Panc1 (cell line): Measurements from ENCODE around the gene URGCP. TPM values are rescaled to one million over a fixed set of nuclear protein-coding genes. Genes with fewer than 3 reads are reported as not detected.

ENCODE experiments used
- ATAC-seq: fragments of 200-7000 bp; cut with Tn5 transposase; 2 replicates; pipeline ENCODE4 v1.9.1; 2020; ENCODE audit warnings: mild to moderate bottlenecking, moderate library complexity
- BruUV-seq: library from RNA; stranded (reverse); fragments of 400-500 nt; replicated peaks from 2 replicates; lab custom pipeline; 2021; lab: Mats Ljungman, UMichigan
- CTCF ChIA-PET: fragments of 300-600 bp; sonication (Branson Sonifier 250); formaldehyde crosslinking; loops from one replicate; lab custom pipeline; 2022; ENCODE audit warnings: antibody characterized with exemption; lab: Charles Lee
- POLR2A ChIA-PET: fragments of 300-600 bp; sonication (Branson Sonifier 250); formaldehyde crosslinking; loops from one replicate; lab custom pipeline; 2022; ENCODE audit warnings: antibody characterized with exemption; lab: Charles Lee
- DNase-seq: peaks from one replicate; pipeline ENCODE4 v3.0.0-alpha.2; 2010; ENCODE audit warnings: low read depth, low spot score
- H3K27ac ChIP-seq: 2 replicates; pipeline ENCODE4 v1.5.1; 2011; ENCODE audit warnings: mild to moderate bottlenecking, low read length, inconsistent platforms
- H3K27me3 ChIP-seq: fragments of 200-500 bp; sonication (Bioruptor generic); 2 replicates; pipeline ENCODE4 v1.6.0; 2014; ENCODE audit warnings: low read length, inconsistent platforms; ENCODE audit not compliant: control insufficient read depth, insufficient read depth
- H3K36me3 ChIP-seq: fragments of 200-500 bp; sonication (Bioruptor generic); 2 replicates; pipeline ENCODE4 v1.5.1; 2014; ENCODE audit warnings: inconsistent platforms, mild to moderate bottlenecking, low read length, moderate library complexity; ENCODE audit not compliant: control insufficient read depth, insufficient read depth
- H3K4me1 ChIP-seq: 2 replicates; pipeline ENCODE4 v1.5.1; 2011; ENCODE audit warnings: inconsistent platforms, mild to moderate bottlenecking, low read length, moderate library complexity; ENCODE audit not compliant: control insufficient read depth, insufficient read depth
- H3K4me3 ChIP-seq, 2 experiments: 2 replicates each; pipeline ENCODE4 v1.5.1; 2011 to 2012; ENCODE audit warnings: low read depth in 2 of 2, low read length in 2 of 2, mild to moderate bottlenecking in 2 of 2, inconsistent platforms in 1 of 2, moderate library complexity in 1 of 2
- H3K9me3 ChIP-seq: fragments of 200-500 bp; sonication (Bioruptor generic); 2 replicates; pipeline ENCODE4 v1.5.1; 2014; ENCODE audit warnings: low read depth, mild to moderate bottlenecking, inconsistent platforms, low read length, moderate library complexity; ENCODE audit not compliant: control insufficient read depth, insufficient read depth
- CTCF ChIP-seq: fragments of 450-650 bp; IDR thresholded peaks from 2 replicates; pipeline ENCODE4 v1.5.1; 2017; ENCODE audit warnings: mild to moderate bottlenecking
- POLR2AphosphoS5 ChIP-seq: IDR thresholded peaks from 2 replicates; pipeline ENCODE4 v1.6.1; 2012; ENCODE audit warnings: mild to moderate bottlenecking, low read depth, low read length, moderate library complexity
- REST ChIP-seq, 2 experiments: IDR thresholded peaks; 2 replicates each; pipeline ENCODE4 v1.6.1; 2011 to 2012; ENCODE audit warnings: low read depth in 2 of 2, control low read depth in 1 of 2, low read length in 1 of 2, mild to moderate bottlenecking in 1 of 2, moderate library complexity in 1 of 2; ENCODE audit not compliant: insufficient read depth in 1 of 2
- SIN3A ChIP-seq: IDR thresholded peaks from 2 replicates; pipeline ENCODE4 v1.6.1; 2012; ENCODE audit warnings: low read depth, mild to moderate bottlenecking, low read length, moderate library complexity, borderline replicate concordance; ENCODE audit not compliant: insufficient read depth
- TCF7L2 ChIP-seq: IDR thresholded peaks from 2 replicates; pipeline ENCODE4 v1.6.1; 2011; ENCODE audit warnings: mild to moderate bottlenecking, low read depth, low read length, inconsistent platforms
- in situ Hi-C: cut with HindIII; loops from 2 replicates; pipeline ENCODE4 v1.10.0; 2016; ENCODE audit warnings: low sequenced_read_pairs, low pct_unique_long_range_greater_than_20kb
- intact Hi-C: fragments of 100-400 bp; cut with micrococcal nuclease; formaldehyde crosslinking; loops from one replicate; pipeline ENCODE4 v1.10.0; 2022; ENCODE audit not compliant: unreplicated experiment
- total RNA-seq: library from RNA; stranded (reverse); gene quantifications from one replicate; pipeline ENCODE4 v1.2.1, GENCODE V29; 2021; ENCODE audit not compliant: unreplicated experiment

URGCP gene
- total RNA-seq, 1 experiment from 2014 or later = 34.3 TPM

- Histone ChIP-seq H3K27ac (no peak overlapping the region), H3K4me1 (no peaks in the 10 kb centered on the region), H3K27me3 (no peaks in the 10 kb centered on the region), H3K36me3 (no peaks in the 10 kb centered on the region), H3K9me3 (no peaks in the 10 kb centered on the region), H3K4me3 (no peak overlapping the region)
- DNase-seq (no peak), ATAC-seq (no peak)
- no TSS peak for BruUV-seq
- ChIA-PET CTCF (no interaction called here), POLR2A (no interaction called here)
- in situ Hi-C loops (no loop called here), intact Hi-C loops (no loop called here)
- no peak for TF ChIP-seq CTCF
- TF ChIP-seq SIN3A = no peak
- TF ChIP-seq POLR2AphosphoS5 = no peak
- no peak for TF ChIP-seq REST (IDR thresholded peaks at IDR 0.05; ENCODE audit: insufficient read depth in 1 of 2, low read depth in 2 of 2, low read length in 1 of 2)
- TF ChIP-seq TCF7L2 = no peak
Measured at GRCh38 chr7:43895847-43896415, 10.5 kb downstream of the URGCP start.

GRCh38 chr7:43891069-43891955 is 15.1 kb downstream of the URGCP start:
- no peaks in the 10 kb centered on the region for H3K9me3 ChIP-seq
- in situ Hi-C loops (no loop called here), intact Hi-C loops (no loop called here)
- no peaks in the 10 kb centered on the region for H3K4me1 ChIP-seq
- DNase-seq (no peak), ATAC-seq (no peak)
- H3K36me3 ChIP-seq = no peaks in the 10 kb centered on the region; the same call in 1 of the 2 replicates
- ChIA-PET POLR2A (interaction anchor here (0.6 kb wide), 2 partner anchors 9 to 98 kb away, joined by 3 to 8 read pairs; no protein-coding TSS in a partner anchor), CTCF (no interaction called here)
- TF ChIP-seq SIN3A (no peak), TCF7L2 (no peak), REST (IDR thresholded peaks at IDR 0.05; ENCODE audit: insufficient read depth in 1 of 2, low read depth in 2 of 2, low read length in 1 of 2) (no peak), POLR2AphosphoS5 (no peak), CTCF (no peak)
- no peak overlapping the region for H3K27ac ChIP-seq
- BruUV-seq = no TSS peak
- no peak overlapping the region for H3K4me3 ChIP-seq
- no peaks in the 10 kb centered on the region for H3K27me3 ChIP-seq
